Measurements from ENCODE around the gene VGLL4. TPM values are rescaled to one million over a fixed set of nuclear protein-coding genes. Genes with fewer than 3 reads are reported as not detected.

The VGLL4 gene
- total RNA-seq, 1 experiment from 2014 or later = 26.9 TPM

DNA sequence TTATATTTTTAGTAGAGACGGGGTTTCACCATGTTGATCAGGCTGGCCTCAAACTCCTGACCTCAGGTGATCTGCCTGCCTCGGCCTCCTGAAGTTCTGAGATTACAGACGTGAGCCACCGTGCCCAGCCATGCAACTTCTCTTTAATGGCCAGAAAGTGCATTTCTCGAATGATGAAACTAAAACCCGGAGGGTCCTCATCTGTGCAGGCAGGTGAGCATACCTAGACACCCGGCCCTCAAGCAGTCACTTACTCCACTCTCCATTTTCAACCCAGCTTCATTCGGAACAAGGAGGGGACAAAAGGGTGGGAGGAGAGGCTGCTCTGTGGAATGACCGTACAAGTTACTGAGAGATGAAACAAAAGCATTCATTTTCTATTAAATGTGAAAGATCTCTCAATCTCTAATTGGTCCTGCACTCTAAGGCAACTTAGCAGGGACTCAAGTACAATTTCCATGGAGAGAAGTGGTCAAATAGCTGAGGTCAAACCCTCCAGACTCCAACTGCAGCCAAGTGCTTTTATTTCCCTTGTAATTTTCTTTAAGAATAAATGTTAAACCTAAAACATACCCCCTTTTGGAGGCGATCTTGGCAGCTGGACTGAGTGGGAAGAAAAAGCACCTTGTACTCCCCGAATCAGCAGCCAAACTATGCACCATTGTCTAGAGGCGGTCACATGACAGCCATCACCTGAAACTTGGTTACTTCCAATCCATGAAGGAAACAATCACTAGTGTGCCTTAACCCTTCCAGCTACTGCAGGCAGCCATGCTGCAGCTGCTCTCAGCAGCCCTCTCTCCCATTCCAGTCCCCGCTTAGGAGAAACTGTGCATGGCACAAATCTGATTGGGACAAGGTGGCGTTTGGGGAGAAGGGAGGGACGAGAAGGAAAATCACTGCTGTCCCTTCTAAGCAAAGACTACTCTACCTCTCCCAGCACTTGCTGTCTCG is 62.2 kb downstream of the VGLL4 start:
- H2AFZ ChIP-seq (ENCODE audit: low read depth, low read length, poor library complexity, severe bottlenecking) = no peak overlapping the region
- intact Hi-C loops (cut with micrococcal nuclease) = no loop called here
- RAD21 ChIA-PET (ENCODE audit: low non-redundant PET in 1 of 2, low total read pairs in 2 of 2, uncharacterized antibody in 2 of 2, unreplicated experiment in 2 of 2) = no interaction called here

DNA sequence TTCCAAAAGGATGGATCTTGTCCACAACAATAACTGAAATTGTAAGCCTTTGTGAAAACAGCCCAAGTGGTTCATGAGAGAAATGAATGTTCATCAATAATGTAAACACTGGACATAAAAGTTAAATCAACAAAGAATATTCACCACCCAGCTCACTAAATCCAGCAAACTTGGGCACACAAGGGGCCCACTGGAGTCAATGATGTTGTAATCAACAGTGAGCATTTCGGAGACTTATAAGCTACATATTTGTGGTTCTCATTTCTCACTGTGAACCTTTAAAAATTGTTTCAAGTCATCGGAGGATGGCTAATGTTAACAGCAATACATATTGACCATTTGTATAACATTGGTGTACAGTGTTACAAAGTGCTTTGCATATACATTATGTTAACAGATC is 63.1 kb downstream of the VGLL4 start:
- Histone ChIP-seq H4K20me1 (ENCODE audit: insufficient read depth) (no peaks in the 10 kb centered on the region), H3K9me3 (ENCODE audit: control insufficient read depth in 1 of 2, insufficient read depth in 1 of 2, low read depth in 1 of 2, low read length in 2 of 2) (no peaks in the 10 kb centered on the region), H2AFZ (ENCODE audit: low read depth, low read length, poor library complexity, severe bottlenecking) (no peak overlapping the region), H3K4me2 (ENCODE audit: low read length) (no peak overlapping the region), H3K36me3 (ENCODE audit: control insufficient read depth in 1 of 2, insufficient read depth in 2 of 2, low read length in 2 of 2) (no peaks in the 10 kb centered on the region), H3K27me3 (ENCODE audit: insufficient read depth, low read length) (no peaks in the 10 kb centered on the region), H3K27ac (ENCODE audit: low read depth, low read length) (no peak overlapping the region), H3K4me1 (ENCODE audit: control insufficient read depth in 1 of 2, insufficient read depth in 2 of 2, low read length in 2 of 2) (peaks cover 9 to 16% of the 10 kb centered on the region in 2 experiments; a peak in 3 of 4 replicates), H3K79me2 (ENCODE audit: insufficient read depth, low read length) (peaks cover 53% of the 10 kb centered on the region), H3K9me2 (ENCODE audit: insufficient read depth) (no peaks in the 10 kb centered on the region), H3K4me3 (replicated peaks in 1 of 2; ENCODE audit: low read depth in 1 of 2, low read length in 2 of 2) (no peak overlapping the region), H3K9ac (ENCODE audit: low read length) (no peak overlapping the region)
- ChIA-PET POLR2A (no interaction called here), RAD21 (ENCODE audit: low non-redundant PET in 1 of 2, low total read pairs in 2 of 2, uncharacterized antibody in 2 of 2, unreplicated experiment in 2 of 2) (no interaction called here), CTCF (no interaction called here)
- intact Hi-C loops (cut with micrococcal nuclease) = no loop called here
- BruUV-seq (replicated peaks) = no TSS peak
- DNase-seq (ENCODE audit: low read depth, low spot score) (no peak), ATAC-seq (no peak)
- no peak for TF ChIP-seq YY1 (IDR thresholded peaks at IDR 0.05; ENCODE audit: extremely low read depth, insufficient replicate concordance, low read depth, low read length)
- no peak for TF ChIP-seq EZH2phosphoT487 (IDR thresholded peaks at IDR 0.05; ENCODE audit: borderline replicate concordance)
- no peak for TF ChIP-seq EGR1 (IDR thresholded peaks at IDR 0.05; ENCODE audit: low read depth)
- TF ChIP-seq, protein P1, sequence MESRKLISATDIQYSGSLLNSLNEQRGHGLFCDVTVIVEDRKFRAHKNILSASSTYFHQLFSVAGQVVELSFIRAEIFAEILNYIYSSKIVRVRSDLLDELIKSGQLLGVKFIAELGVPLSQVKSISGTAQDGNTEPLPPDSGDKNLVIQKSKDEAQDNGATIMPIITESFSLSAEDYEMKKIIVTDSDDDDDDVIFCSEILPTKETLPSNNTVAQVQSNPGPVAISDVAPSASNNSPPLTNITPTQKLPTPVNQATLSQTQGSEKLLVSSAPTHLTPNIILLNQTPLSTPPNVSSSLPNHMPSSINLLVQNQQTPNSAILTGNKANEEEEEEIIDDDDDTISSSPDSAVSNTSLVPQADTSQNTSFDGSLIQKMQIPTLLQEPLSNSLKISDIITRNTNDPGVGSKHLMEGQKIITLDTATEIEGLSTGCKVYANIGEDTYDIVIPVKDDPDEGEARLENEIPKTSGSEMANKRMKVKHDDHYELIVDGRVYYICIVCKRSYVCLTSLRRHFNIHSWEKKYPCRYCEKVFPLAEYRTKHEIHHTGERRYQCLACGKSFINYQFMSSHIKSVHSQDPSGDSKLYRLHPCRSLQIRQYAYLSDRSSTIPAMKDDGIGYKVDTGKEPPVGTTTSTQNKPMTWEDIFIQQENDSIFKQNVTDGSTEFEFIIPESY (IDR thresholded peaks at IDR 0.05; ENCODE audit: extremely low read depth, insufficient replicate concordance, low read length) = no peak
- no peak for TF ChIP-seq ELF1 (IDR thresholded peaks at IDR 0.05; ENCODE audit: borderline replicate concordance, low read depth)
- TF ChIP-seq CEBPB (IDR thresholded peaks at IDR 0.05; ENCODE audit: low read depth) = no peak
- no peak for TF ChIP-seq ZFX (IDR thresholded peaks at IDR 0.05)
- TF ChIP-seq SRF (IDR thresholded peaks at IDR 0.05; ENCODE audit: low read depth) = no peak
- TF ChIP-seq SIN3A (IDR thresholded peaks at IDR 0.05; ENCODE audit: low read depth) = no peak
- TF ChIP-seq POLR2A (IDR thresholded peaks at IDR 0.05; ENCODE audit: borderline replicate concordance, extremely low read depth, insufficient read depth, insufficient read length) = no peak
- no peak for TF ChIP-seq ZNF274 (IDR thresholded peaks at IDR 0.05; ENCODE audit: low read depth, low read length)
- no peak for TF ChIP-seq SP1 (IDR thresholded peaks at IDR 0.05; ENCODE audit: low read depth)
- no peak for TF ChIP-seq RAD21 (IDR thresholded peaks at IDR 0.05; ENCODE audit: low read depth)

More for the DNA sequence above, 62.2 kb downstream of the VGLL4 start:
- peaks cover 56% of the 10 kb centered on the region for H3K79me2 ChIP-seq (ENCODE audit: insufficient read depth, low read length)
- H3K36me3 ChIP-seq (ENCODE audit: control insufficient read depth in 1 of 2, insufficient read depth in 2 of 2, low read length in 2 of 2) = no peaks in the 10 kb centered on the region
- POLR2A ChIA-PET = no interaction called here
- peaks cover 9 to 16% of the 10 kb centered on the region in 2 experiments; a peak in 3 of 4 replicates for H3K4me1 ChIP-seq (ENCODE audit: control insufficient read depth in 1 of 2, insufficient read depth in 2 of 2, low read length in 2 of 2)
- CTCF ChIA-PET = no interaction called here
- H4K20me1 ChIP-seq (ENCODE audit: insufficient read depth) = no peaks in the 10 kb centered on the region
- peak overlapping the region; percentile 49 for H3K4me2 ChIP-seq (ENCODE audit: low read length)
- H3K9me2 ChIP-seq (ENCODE audit: insufficient read depth) = no peaks in the 10 kb centered on the region
- H3K27ac ChIP-seq (ENCODE audit: low read depth, low read length) = no peak overlapping the region
- H3K9ac ChIP-seq (ENCODE audit: low read length) = no peak overlapping the region
- no TSS peak for BruUV-seq (replicated peaks)
- H3K9me3 ChIP-seq (ENCODE audit: control insufficient read depth in 1 of 2, insufficient read depth in 1 of 2, low read depth in 1 of 2, low read length in 2 of 2) = no peaks in the 10 kb centered on the region
- H3K27me3 ChIP-seq (ENCODE audit: insufficient read depth, low read length) = no peaks in the 10 kb centered on the region
- ATAC-seq = 0 out of 2 replicates have a peak, but pooled peaks have one; percentile 22
- DNase-seq (ENCODE audit: low read depth, low spot score) = no peak
- no peak for TF ChIP-seq ZNF274 (IDR thresholded peaks at IDR 0.05; ENCODE audit: low read depth, low read length)
- TF ChIP-seq FOSL1 (IDR thresholded peaks at IDR 0.05; ENCODE audit: low read depth) = no peak
- TF ChIP-seq, protein P2, sequence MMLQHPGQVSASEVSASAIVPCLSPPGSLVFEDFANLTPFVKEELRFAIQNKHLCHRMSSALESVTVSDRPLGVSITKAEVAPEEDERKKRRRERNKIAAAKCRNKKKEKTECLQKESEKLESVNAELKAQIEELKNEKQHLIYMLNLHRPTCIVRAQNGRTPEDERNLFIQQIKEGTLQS (IDR thresholded peaks at IDR 0.05) = no peak
- TF ChIP-seq EGR1 (IDR thresholded peaks at IDR 0.05; ENCODE audit: low read depth) = no peak
- TF ChIP-seq ELF1 (IDR thresholded peaks at IDR 0.05; ENCODE audit: borderline replicate concordance, low read depth) = no peak
- no peak for TF ChIP-seq POLR2A (IDR thresholded peaks at IDR 0.05; ENCODE audit: borderline replicate concordance, extremely low read depth, insufficient read depth, insufficient read length)
- H3K4me3 ChIP-seq (replicated peaks in 1 of 2; ENCODE audit: low read depth in 1 of 2, low read length in 2 of 2) = no peak overlapping the region
